Measurements from ENCODE around the gene DCLRE1C.

- no peak for TF ChIP-seq POLR2AphosphoS5 (IDR thresholded peaks at IDR 0.05; ENCODE audit: low read depth, low read length)
- TF ChIP-seq TAF1 (IDR thresholded peaks at IDR 0.05; ENCODE audit: borderline replicate concordance, insufficient read depth, low read length), result no peak
- TF ChIP-seq SIN3A (IDR thresholded peaks at IDR 0.05; ENCODE audit: borderline replicate concordance, insufficient read depth, low read length), result no peak
Observed at GRCh38 chr10:14859775-14860174, 94.1 kb downstream of the DCLRE1C start.
